Activated CD4-positive, alpha-beta T cell treated with anti-CD3 and anti-CD28 coated beads, Interleukin-2, amount 50 U/mL, for 1 hour (primary cell): ENCODE data around the gene NCKIPSD.

Experiments
- DNase-seq: peaks from one replicate; pipeline ENCODE4 v3.0.0-alpha.2; 2020

Gene NCKIPSD

DNA sequence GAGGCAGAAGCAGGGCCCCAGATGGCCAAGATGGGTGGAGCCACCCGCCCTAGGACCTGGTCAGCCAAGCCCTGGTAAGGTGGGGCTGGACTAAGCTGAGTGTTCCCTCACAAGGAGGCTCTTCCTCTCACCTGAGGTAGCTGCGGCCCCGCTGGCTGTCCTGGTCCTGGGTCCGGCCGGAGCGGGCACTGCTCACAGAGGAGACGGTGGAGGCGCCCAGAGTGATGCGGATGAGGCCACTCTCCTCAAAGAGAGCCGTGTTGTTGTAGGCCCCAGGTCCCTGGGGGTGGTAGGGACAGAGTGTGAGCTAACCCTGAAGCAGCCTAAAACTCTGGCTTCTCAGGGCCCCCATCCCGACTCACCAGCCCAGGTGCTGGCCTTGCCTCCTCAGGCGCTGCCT lies 43.1 kb downstream of the NCKIPSD start:
- DNase-seq = no peak

DNA sequence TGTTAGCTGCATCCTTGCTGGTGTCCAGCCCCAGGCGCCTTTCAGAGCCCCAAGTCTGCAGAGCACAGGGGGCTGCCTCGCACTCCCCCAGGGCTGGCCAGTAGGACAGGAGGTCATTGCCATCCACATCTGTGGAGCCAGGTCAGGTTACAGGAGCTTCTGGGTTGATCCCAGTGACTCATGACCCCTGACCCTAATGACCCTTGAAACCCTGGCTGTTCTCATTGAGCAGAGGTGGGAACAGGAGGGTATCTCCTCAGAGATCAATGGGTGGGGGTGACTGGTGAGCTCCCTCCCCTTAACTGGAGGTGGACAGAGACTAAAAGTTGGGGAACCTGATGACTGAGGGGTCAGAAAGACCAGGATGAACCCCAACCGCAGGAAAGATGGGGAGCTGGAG lies 44.3 kb downstream of the NCKIPSD start:
- DNase-seq = no peak

- DNase-seq = no peak
These were observed 45.6 kb downstream of the NCKIPSD start for GRCh38 chr3:48639944-48640606.

DNA sequence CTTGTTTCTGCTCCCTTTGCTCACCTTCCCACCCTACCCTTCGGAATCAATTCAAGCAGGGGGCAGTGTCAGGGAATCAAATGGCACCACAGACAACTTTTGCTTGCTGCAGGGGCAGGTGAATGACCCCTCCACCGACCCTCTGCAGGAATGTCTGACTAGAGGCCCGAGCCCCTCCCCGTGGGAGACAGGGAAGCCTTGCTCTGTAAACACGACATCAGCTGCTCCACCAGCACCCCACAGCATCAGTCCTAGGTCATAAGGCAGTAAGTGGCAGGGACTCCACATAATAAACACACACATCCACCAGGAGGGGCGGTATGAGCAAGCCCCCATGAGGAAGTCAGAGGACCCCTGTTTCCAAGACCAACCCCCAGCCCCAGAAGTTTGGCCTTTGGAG lies 48.4 kb downstream of the NCKIPSD start:
- DNase-seq = no peak

GRCh38 chr3:48636149-48636655 lies 49.5 kb downstream of the NCKIPSD start:
- no peak for DNase-seq

- DNase-seq = peak; percentile 90
These were observed 50.3 kb downstream of the NCKIPSD start, which contains the start of gene SLC26A6 for GRCh38 chr3:48635222-48636021. Gene SLC26A6, minus strand, starts transcription at chr3:48635461. Its CDS starts 68 bp downstream, at chr3:48635393.

GRCh38 chr3:48634661-48635221 lies 51.0 kb downstream of the NCKIPSD start:
- peak; percentile 30 for DNase-seq

DNA sequence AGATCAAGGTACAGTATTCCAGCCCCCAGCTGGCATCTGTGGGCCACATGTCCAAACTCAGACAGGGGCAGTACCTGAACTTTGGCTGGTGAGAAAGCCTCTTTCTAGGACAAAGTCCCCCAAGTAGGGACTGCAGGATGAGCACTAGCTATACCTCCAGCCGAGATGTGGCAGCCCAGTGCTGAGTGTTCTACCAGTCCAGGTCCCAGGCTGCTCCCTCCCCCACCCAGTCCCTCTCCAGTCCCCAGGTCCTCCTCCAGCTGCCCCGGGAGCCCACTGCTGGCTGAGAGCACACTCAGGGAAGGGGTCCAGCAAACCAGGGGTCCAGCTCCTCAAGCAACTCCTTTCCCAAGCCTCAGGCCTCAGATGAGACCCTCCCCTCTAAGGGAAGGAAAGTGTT lies 52.0 kb downstream of the NCKIPSD start:
- DNase-seq = no peak

DNA sequence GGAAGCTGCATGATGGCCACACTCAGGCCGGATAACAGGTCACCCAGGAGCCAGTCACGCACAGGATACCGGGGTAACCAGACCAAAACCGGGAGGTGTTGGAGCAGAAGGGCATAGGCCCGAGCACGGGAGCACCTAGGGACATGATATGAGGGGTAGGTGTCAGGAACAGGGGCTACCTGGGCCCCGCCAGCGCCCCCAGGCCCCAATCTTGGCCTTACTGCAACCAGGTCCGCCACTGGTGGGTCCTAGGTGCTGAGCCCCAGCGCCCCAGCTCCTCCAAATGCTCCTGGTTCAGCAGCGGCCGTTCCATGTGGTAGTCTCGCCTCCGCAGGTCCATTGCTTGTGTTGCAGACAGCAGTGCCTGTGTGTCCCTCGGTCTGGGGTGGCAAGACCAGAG lies 52.5 kb downstream of the NCKIPSD start:
- DNase-seq = no peak

DNA sequence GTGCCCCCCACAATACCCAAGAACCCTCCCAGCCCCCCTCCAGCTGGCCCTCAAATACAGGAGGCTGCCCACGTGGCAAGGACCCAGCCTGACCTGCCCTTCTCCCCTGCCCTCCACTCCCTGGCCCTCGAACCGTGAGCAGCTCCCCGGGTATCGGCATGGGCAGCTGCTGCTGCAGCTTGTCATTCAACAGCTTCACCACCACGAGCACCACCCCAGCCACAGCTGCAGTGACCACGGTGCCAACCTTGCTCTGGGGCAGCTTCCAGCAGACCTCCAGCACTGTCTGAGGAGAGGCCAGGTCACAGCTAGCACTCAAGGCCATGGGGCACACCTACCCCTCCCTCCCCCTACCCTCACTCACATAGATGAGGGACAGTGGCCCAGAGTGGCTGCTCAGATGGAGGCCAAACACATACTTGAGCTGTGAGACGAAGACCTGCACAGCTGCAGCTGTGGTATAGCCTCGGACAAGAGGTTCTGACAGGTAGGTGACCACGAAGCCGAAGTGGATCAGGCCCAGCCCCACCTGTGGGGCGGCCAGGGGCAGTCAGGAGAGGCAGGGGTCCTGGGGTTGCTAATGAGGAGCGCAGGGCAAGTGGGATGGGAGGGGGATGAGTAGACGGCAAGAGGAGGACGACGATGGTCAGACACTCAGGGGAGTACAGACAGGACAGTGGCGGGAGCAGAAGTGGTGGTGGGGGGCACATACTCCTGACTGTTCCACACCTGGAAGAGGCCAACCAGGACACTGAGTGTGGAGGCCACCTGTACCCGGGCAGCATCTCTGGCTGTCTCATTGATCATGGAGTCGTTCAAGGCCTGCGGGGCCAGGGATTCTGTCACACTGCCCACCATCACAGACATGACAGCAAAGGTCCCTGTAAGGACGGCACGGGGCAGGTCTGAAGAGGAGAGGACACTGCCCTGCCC lies 53.9 kb downstream of the NCKIPSD start:
- DNase-seq = no peak

DNA sequence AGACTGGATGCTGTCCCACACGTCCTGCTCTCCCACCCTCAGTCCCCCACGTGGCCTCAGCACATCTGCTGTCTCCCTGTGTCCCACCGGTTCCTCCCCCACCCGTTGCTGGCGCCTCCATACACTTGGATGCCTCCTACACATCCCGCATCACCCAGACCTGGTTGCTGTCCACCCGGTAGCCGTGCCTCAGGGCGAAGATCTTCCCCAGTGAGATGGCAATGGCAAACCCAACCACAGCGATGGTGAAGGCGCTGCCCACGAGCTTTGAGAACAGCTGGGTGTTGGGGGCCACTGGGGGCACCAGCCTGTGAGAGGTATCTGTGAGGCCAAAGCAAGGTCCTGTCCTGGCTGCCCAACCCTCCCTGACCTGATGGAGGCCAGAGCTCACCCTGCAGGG lies 54.9 kb downstream of the NCKIPSD start:
- no peak for DNase-seq

- no peak for DNase-seq
These were observed 55.3 kb downstream of the NCKIPSD start for GRCh38 chr3:48630407-48630806.

DNA sequence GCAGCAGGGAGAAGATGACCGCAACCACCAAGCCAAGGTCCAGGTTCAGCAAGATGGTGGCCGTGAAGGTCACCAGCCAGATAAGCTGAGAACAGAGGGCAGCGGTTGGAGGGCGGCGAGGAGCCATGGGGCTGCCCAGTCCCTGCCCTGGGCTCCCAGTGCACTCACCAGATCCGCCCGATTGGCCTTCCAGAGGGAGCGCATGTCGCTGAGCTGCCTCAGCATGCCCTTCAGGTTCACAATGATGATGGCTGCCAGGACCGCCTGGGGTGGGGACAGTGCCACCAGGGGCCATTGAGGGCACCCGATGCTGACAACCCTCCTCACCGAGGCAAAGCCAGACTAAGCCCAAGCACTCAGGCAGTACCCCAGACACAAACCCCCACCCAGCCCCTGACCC lies 55.8 kb downstream of the NCKIPSD start:
- no peak for DNase-seq

DNA sequence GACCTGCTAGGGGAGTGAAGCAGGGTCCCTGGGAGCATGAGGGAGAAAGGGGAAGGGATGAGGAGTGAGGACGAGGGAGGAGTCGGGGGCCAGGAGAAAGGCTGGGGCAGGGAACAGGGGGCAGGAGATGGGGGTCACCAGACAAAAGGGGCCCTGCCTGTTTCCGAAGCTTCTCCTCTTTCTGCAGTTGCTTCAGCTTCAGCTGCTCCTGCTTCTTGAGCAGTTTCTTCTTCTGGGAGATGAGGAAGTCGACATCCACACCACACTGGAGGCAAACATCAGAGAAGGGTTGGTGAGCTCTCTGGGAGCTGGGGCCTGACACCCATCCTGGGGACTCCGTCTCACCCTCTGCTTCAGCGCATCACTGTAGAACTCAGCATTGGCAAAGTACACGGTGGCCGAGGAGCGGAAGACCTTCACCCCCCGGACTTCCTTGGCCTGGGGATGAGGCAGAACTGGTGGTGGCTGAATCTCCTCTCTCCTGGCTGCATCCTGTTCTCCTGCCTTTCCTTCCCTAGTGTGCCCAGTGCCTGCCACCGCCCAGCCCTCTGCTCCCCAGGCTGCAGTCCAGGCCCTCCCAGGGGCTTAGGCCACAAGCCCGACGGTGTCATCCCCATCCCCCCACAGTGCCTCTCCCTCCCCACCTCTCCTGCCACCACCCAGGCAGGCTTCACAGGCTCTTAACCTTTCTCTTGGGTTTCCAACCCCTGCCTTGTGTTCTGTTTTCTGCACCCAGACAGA lies 57.3 kb downstream of the NCKIPSD start:
- no peak for DNase-seq

- no peak for DNase-seq
These were observed 60.1 kb downstream of the NCKIPSD start for GRCh38 chr3:48625600-48625999.

DNA sequence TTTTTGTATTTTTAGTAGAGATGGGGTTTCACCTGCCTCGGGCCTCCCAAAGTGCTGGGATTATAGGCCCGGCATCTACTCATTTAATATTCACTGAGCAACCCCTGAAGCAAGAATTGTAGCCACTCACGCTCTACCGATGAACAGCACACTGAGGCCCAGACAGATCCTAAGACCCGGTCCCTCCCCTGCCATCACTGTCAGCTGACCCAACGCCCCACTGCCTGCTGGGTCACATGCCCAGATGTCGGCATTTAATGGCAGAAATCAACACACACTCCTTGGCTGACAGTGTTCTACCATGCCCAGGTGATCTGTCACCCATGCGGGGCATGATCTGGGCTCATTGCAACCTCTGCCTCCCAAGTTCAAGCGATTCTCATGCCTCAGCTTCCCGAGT lies 60.9 kb downstream of the NCKIPSD start:
- no peak for DNase-seq

- DNase-seq = no peak
These were observed 61.7 kb downstream of the NCKIPSD start for GRCh38 chr3:48623851-48624547.
